HG03108 (cell line): ENCODE results near the gene MAN1A1.

Experiments used
- ATAC-seq: cut with Tn5 transposase; IDR thresholded peaks from one replicate; pipeline ENCODE4 v1.9.1; 2021; ENCODE audit warnings: moderate library complexity; ENCODE audit not compliant: unreplicated experiment

Gene MAN1A1

GRCh38 chr6:119204719-119205118 is 144.8 kb downstream of the MAN1A1 start:
- ATAC-seq, result no peak

DNA sequence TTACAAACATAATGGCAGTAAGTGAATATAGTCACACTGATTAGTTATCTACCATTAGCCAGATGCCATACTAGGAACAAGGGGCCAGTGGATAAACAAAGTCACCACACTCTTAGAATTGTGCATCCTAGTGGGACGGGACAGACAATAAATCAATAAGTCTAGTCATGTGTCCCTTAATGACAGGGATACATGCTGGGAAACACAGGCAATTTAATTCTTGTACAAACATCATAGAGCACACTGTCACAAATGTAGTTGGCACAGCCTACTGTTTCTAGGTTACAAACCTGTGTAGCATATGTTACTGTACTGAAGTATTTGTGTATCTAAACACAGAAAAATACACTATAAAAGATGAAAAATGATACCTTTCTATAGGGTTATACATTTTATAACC is 148.1 kb downstream of the MAN1A1 start:
- no peak for ATAC-seq

DNA sequence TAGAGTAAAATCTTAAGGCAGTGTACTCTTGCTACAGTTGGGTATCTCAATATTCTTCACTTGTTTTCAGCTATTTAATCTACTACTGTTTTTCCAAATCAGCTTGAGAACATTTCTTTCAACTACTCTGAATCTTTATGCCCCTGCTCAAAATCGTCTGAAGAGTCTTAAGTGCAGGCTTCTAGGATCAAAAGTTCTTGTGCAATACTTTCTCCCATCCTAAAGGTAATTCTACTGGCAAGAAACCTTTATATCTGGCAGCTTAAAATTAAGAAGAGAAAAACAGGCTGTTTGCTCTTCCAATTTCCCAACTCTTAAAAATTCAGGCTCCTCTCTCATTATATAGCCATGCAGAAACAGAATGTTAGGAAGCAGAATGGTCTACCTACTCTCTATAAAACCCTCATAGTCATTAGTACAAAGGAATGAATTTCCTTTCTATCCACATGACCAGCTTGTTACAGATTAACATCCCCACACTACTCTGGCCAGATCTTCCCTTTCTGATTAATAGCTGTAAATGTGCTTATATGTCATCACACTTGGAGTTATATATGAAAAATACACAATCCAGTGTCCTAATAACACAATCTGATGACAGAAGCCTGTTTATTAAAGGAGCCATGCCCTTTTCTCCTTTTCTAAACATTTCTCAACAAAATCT is 148.9 kb downstream of the MAN1A1 start:
- no peak for ATAC-seq

GRCh38 chr6:119197271-119197670 is 152.3 kb downstream of the MAN1A1 start:
- ATAC-seq, result no peak

DNA sequence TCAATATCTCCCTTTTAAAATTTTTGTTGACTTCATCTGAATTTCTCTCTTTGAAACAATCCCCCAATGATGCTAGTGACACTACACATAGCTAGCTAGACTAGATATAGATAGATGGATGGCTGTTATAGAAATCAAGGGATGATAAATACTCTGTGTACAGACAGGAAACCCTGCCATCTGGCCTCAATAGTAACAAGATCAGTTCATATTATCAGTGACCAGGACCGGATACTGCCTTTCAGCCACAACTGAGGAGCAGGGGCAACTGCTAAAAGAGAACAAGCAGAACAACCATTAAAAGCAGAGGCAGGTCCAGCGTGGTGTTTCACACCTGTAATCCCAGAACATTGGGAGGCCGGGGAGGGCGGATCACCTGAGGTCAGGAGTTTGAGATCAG is 152.8 kb downstream of the MAN1A1 start:
- ATAC-seq, result no peak

DNA sequence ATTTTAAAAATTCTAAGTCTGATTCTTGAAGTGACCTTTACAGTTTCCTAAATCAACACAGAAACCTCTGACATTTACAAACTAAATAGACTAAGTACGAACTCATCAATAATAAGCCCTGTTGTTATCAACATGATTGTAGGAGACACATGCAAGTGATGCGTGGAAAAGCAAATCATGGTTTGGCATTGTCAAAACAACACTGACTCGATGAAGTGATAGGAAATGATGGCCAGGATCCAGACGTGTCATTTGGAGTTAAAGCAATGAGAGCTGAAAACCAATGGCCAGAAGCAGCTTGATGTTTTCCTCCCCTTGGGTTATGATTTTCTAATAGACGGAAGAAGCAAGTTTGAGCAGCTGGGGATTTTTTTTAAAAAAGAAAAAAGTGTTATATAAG is 153.7 kb downstream of the MAN1A1 start:
- no peak for ATAC-seq

- no peak for ATAC-seq
Observed at GRCh38 chr6:119195204-119195603, 154.4 kb downstream of the MAN1A1 start.

- ATAC-seq, result no peak
Observed at GRCh38 chr6:119193707-119194106, 155.9 kb downstream of the MAN1A1 start.

DNA sequence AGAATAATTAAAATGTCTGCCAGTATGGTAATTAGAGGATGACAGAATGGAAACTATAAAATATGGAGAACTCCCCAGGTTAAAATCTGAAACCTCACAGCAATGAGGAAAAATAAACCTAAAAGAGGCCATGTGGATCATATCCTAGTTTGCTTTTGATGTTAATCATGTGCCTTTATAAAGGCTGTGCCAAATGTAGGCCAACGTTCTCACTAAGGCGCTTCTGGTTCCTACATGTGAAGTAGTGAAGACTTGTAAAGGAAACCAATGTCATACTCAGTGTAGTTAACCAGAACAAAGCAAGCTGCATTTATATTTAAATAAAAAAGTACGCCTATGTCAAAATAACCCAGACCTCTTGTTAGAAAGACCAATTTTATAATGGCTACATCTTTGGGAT is 157.4 kb downstream of the MAN1A1 start:
- no peak for ATAC-seq

DNA sequence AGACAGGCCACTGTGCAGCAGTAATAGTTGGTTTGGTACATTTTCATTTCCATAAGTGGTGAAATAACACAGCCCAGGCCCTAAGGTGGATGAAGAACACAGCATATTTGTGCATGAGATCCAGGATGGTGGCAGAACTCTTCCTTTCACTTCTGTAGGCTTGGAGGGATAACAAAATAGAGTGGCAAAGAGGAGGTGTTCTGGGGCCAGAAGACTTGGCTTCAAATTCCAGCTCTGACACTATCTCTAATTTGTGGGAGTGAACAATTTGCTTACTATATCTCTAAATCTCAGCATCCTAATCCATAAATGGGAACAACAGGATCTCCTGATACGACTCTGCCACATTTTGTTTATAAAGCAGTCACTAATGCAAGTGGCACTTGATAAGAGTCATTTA is 159.4 kb downstream of the MAN1A1 start:
- no peak for ATAC-seq

DNA sequence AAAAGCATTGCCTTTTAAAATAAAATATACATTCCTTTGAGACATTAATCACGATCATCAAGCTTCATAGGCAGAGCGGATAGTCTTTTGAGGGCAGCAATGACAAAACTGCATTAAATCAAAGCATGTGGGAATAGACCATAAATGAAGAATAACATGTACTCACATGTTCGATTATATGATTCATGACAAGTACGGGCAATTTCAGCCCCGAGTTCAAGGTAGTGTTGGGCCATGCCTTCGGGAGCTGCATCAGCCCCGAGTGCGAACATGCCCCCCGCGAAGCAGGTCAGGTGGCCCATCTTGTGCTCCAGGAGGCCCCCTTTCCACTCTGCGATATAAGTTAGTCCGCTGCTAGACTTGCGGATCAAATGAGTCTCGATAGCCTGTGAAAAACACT is 160.1 kb downstream of the MAN1A1 start:
- no peak for ATAC-seq

DNA sequence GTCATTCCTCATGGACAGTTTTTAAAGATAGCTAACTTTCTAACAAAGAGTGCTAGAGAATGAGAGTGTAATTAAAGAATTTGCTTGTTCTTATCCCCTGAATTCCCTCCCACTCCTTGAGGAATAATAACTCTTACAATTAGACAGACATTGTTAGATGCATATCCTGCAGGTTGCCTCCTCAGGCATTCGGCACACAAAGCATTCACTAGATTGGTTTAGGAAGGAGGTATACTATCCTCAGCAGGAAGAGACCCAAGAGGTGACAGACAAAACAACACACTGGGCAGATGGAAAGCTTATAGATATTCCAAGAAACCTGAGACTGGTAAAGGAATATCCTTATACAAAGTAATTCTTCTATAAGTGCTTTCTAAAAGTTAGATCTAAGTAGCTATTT is 162.0 kb downstream of the MAN1A1 start:
- ATAC-seq, result no peak

- no peak for ATAC-seq
Observed at GRCh38 chr6:119186490-119186889, 163.1 kb downstream of the MAN1A1 start.

- no peak for ATAC-seq
Observed at GRCh38 chr6:119184008-119184648, 165.4 kb downstream of the MAN1A1 start.

DNA sequence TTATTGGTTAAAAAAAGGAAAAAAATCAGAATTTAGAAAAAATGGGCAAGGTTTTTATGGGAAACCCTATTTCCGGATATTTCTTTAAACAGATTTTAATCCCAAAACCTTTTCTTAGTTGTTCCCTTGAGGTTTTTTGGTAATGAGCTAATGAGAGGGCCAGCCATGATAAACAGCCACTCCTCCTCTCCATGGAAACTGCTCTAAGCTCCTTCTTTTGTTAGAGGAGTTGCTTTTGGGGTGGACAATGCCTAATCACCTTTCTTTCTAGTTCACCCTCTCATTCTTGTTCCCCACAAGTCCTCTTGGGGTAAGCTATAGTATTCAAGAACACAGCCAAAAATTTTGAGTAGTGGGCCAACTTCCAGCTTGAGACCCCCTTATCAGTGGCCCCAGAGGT is 166.1 kb downstream of the MAN1A1 start:
- ATAC-seq, result no peak

DNA sequence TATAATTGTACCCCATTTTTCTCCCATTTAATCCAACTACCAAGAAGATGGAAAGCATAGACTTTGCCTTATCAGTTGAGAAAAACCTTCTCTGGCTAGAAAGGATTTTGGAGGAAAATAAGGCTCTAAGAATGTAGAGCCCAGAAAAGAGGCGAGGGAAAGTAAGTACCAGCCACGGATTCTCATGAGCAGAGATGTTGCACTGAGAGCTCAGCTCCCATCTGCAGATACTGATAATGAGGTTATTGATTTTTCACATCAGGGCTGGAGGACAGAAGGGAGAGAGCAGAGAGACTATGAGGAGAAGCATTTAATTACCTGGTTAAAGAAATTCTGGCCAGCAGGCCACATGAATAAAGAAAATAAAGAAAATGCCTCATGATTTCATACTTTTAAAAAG is 166.7 kb downstream of the MAN1A1 start:
- ATAC-seq, result no peak

DNA sequence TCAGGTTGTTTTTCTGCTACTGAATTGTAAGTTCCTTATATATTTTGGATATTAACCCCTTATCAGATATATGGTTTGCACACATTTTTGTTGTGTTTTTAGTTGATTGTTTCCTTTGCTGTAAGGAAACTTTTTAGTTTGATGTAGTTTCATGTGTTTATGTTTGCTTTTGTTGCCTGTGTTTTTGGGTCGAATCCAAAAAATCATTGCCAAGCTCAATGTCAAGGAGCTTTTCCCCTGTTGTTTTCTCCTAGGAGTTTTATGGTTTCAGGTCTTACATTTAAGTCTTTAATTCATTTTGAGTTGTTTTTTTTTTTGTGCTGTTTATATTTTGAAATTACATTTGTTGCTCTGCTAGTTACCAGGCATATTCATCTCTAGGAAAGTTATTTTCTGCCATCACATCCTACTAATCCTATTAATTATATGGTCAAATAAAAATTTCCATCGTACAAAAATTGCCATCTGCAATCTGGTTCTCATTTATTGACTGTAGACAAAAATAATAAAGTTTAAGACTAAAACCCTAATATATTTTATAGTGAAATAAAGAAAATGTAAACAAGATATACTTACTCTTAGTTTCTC is 167.3 kb downstream of the MAN1A1 start:
- ATAC-seq, result no peak

GRCh38 chr6:119181046-119181445 is 168.5 kb downstream of the MAN1A1 start:
- no peak for ATAC-seq

DNA sequence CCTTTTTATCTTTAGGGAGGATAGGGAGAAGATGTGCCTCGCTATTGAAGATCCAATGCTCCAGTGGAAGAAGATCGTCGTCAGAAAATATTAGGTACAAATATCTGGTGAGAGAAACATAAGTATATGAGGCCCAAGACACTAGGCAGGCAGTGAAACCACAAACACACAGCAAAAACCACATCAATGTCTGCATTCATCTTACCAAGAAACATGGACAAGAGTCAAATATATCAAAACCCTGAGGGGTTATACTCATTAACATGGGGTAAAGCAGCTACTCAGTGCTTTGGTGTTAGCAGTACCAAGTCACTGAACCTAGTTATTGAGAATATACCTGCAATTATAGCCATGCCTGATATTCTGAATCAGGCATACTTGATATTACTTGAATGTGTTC is 169.7 kb downstream of the MAN1A1 start:
- ATAC-seq, result no peak

- no peak for ATAC-seq
Observed at GRCh38 chr6:119179062-119179461, 170.5 kb downstream of the MAN1A1 start.

DNA sequence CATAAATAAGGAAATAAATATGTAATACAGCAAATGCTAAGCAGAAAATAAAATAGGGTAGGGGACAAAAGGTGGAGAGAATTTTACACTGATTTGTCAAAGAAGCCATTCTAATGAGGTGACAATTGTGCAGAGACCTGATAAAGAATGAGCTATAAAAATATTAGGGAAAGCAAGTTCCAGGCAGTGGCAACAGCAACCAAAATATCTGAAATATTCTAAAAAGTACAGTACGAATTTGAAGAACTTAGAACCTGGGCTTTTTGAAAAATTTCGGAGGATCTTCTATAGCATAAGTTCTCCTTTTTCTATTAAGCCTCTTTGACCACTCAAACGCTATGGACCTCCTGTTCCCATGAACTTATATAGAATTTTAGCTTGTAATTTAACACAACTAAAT is 173.1 kb downstream of the MAN1A1 start:
- no peak for ATAC-seq
